Thyroid gland (tissue), 4 donors: Measurements from ENCODE around the gene DIRAS1. TPM values are rescaled to one million over a fixed set of nuclear protein-coding genes. Genes with fewer than 3 reads are reported as not detected.

Experiments used
- DNase-seq, 2 donors: peaks; one replicate each; pipeline ENCODE4 v3.0.0-alpha.2; 2019
- H3K27ac ChIP-seq, 3 donors: fragments of 200-600 bp; sonication (generic); 1 replicate in 2 of 3; 2 replicates in 1 of 3; pipeline ENCODE4 v1.5.1; 2016 to 2019; ENCODE audit warnings: mild to moderate bottlenecking in 1 of 3, moderate library complexity in 1 of 3
- H3K27me3 ChIP-seq: fragments of 200-600 bp; sonication (generic); one replicate; pipeline ENCODE4 v1.5.1; 2019
- H3K36me3 ChIP-seq, 2 donors: fragments of 200-600 bp; sonication (generic); one replicate each; pipeline ENCODE4 v1.5.1; 2016 to 2019
- H3K4me1 ChIP-seq, 2 donors: fragments of 200-600 bp; sonication (generic); one replicate each; pipeline ENCODE4 v1.5.1; 2017 to 2019
- H3K4me3 ChIP-seq, 3 donors: fragments of 200-600 bp; sonication (generic); replicated peaks in 1 of 3; 1 replicate in 2 of 3; 2 replicates in 1 of 3; pipeline ENCODE4 v1.5.1; 2016; ENCODE audit warnings: mild to moderate bottlenecking in 1 of 3
- H3K9me3 ChIP-seq: fragments of 200-600 bp; sonication (generic); one replicate; pipeline ENCODE4 v1.5.1; 2017
- CTCF ChIP-seq, 6 experiments: fragments of 200-600 bp in 3 of 6; fragments of 450-650 bp in 3 of 6; sonication (generic) in 3 of 6; IDR thresholded peaks; one replicate each; pipeline ENCODE4 v1.5.1; 2016 to 2019; ENCODE audit warnings: antibody characterized with exemption in 6 of 6, mild to moderate bottlenecking in 2 of 6, inconsistent platforms in 1 of 6, moderate library complexity in 1 of 6
- POLR2A ChIP-seq, 2 donors: fragments of 450-650 bp; IDR thresholded peaks; one replicate each; pipeline ENCODE4 v1.6.1; 2017; ENCODE audit warnings: antibody characterized with exemption in 2 of 2, mild to moderate bottlenecking in 2 of 2, moderate library complexity in 1 of 2
- WGBS, 2 donors: methylation state at CpG; one replicate each; pipeline ENCODE4 v1.1.5; 2017; 5-methylcytosine and 5-hydroxymethylcytosine counted together
- intact Hi-C: fragments of 100-400 bp; cut with DNase I; formaldehyde crosslinking; loops from one replicate; pipeline ENCODE4 v1.15.1; 2023
- total RNA-seq, 4 donors: library from RNA; depleted of rRNA; stranded (reverse); fragments of >200 nt; gene quantifications; one replicate each; pipeline ENCODE4 v1.2.3, GENCODE V29; 2016

The DIRAS1 gene
- total RNA-seq, 4 donors from 2014 or later: 0.27 to 0.67 (median 0.40) TPM

- Histone ChIP-seq H3K4me1 (peaks cover 10 to 11% of the 10 kb centered on the region in 2 donors), H3K27ac (no peak overlapping the region), H3K36me3 (no peaks in the 10 kb centered on the region), H3K4me3 (no peak overlapping the region), H3K27me3 (no peaks in the 10 kb centered on the region), H3K9me3 (no peaks in the 10 kb centered on the region)
- intact Hi-C loops: no loop called here
- no peak for DNase-seq
- WGBS, 2 donors: 77% methylated on average over 5 to 6 of the region's 6 CpGs
- TF ChIP-seq CTCF (IDR thresholded peaks at IDR 0.05) (no peak), POLR2A (IDR thresholded peaks at IDR 0.05) (no peak)
These were observed 17.4 kb downstream of the DIRAS1 start for GRCh38 chr19:2703691-2704216.

GRCh38 chr19:2703077-2703437 lies 18.1 kb downstream of the DIRAS1 start:
- 81 to 86% methylated on average over 5 of the region's 5 CpGs for WGBS, 2 donors
- no peak for TF ChIP-seq POLR2A (IDR thresholded peaks at IDR 0.05)
- no peak for TF ChIP-seq CTCF (IDR thresholded peaks at IDR 0.05)
- H3K4me3 ChIP-seq: no peak overlapping the region
- no peaks in the 10 kb centered on the region for H3K9me3 ChIP-seq
- H3K36me3 ChIP-seq: no peaks in the 10 kb centered on the region
- H3K27ac ChIP-seq: no peak overlapping the region
- intact Hi-C loops: no loop called here
- no peaks in the 10 kb centered on the region for H3K27me3 ChIP-seq
- DNase-seq: no peak
- peaks cover 10 to 11% of the 10 kb centered on the region in 2 donors for H3K4me1 ChIP-seq

GRCh38 chr19:2702170-2703076 lies 18.7 kb downstream of the DIRAS1 start, which contains the start of gene GNG7:
TSS of gene GNG7 (minus strand) at chr19:2702694. CDS start at chr19:2520688, 182,006 bp downstream.
- intact Hi-C loops: no loop called here
- no peaks in the 10 kb centered on the region for H3K36me3 ChIP-seq
- peak within 1 kb of the TSS; percentile 9 to 53 (median 44) for H3K4me3 ChIP-seq
- no peaks in the 10 kb centered on the region for H3K27me3 ChIP-seq
- peak within 1 kb of the TSS in 1 of 3 donors; percentile 40 for H3K27ac ChIP-seq
- TF ChIP-seq POLR2A (IDR thresholded peaks at IDR 0.05) (peak in 1 of 2 donors; percentile 81), CTCF (IDR thresholded peaks at IDR 0.05) (no peak)
- DNase-seq: peak; percentile 97
- WGBS, 2 donors: 0 to 5% methylated on average over 10 to 19 of the region's 77 CpGs
- no peaks in the 10 kb centered on the region for H3K9me3 ChIP-seq
- peaks cover 10 to 11% of the 10 kb centered on the region in 2 donors for H3K4me1 ChIP-seq

- no peak for TF ChIP-seq POLR2A (IDR thresholded peaks at IDR 0.05)
- TF ChIP-seq CTCF (IDR thresholded peaks at IDR 0.05): no peak
- WGBS, 2 donors: 4 to 8% methylated on average over 9 of the region's 9 CpGs
- intact Hi-C loops: no loop called here
- Histone ChIP-seq H3K4me1 (peaks cover 10 to 11% of the 10 kb centered on the region in 2 donors), H3K36me3 (no peaks in the 10 kb centered on the region), H3K27me3 (no peaks in the 10 kb centered on the region), H3K9me3 (no peaks in the 10 kb centered on the region), H3K4me3 (peak overlapping the region in 2 of 3 donors; percentile 9 to 44), H3K27ac (no peak overlapping the region)
- DNase-seq: no peak
These were observed 19.6 kb downstream of the DIRAS1 start for GRCh38 chr19:2701361-2702169.
